Femur (tissue), 1 donor: ENCODE data around the gene AQP9.
A peak's percentile ranks its signal among the peaks of the same experiment; 100 is the strongest.
"Not testable (repeated sequence)": the region's sequence is repeated elsewhere in the genome, so short reads cannot be mapped to it uniquely, and the experiment has no call there.

Experiments used
- DNase-seq: peaks from one replicate; pipeline ENCODE4 v3.0.0-alpha.2; 2017

Gene AQP9

GRCh38 chr15:58138106-58138505, at the start of gene AQP9:
TSS of gene AQP9 (plus strand) at chr15:58138381. CDS start at chr15:58138566, 185 bp downstream.
- no peak for DNase-seq

GRCh38 chr15:58095415-58095814, 42.8 kb upstream of the AQP9 start:
- DNase-seq = no peak

DNA sequence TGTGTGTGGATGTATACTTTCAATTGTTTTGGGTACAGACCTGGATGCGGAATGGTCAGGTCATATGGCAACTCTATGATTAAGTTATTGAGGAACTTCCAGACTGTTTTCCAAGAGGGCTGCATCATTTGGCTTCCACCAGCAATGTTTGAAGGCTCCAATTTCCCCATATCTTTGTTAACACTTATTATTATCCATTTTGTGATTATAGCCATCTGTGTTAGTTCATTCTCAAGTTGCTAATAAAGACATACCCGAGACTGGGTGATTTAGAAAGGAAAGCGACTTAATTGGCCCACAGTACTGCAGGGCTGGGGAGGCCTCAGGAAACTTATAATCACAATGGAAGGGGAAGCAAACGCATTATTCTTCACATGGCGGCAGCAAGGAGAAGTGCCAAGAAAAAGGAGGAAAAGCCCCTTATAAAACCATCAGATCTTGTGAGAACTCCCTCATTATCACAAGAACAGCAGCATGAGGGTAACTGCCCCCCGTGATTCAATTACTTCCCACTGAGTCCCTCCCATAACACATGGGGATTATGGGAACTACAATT, 41.6 kb upstream of the AQP9 start:
- no peak for DNase-seq

- no peak for DNase-seq
These were observed 34.7 kb upstream of the AQP9 start for GRCh38 chr15:58103482-58103881.

- DNase-seq = no peak
These were observed 30.1 kb upstream of the AQP9 start for GRCh38 chr15:58108117-58108516.

DNA sequence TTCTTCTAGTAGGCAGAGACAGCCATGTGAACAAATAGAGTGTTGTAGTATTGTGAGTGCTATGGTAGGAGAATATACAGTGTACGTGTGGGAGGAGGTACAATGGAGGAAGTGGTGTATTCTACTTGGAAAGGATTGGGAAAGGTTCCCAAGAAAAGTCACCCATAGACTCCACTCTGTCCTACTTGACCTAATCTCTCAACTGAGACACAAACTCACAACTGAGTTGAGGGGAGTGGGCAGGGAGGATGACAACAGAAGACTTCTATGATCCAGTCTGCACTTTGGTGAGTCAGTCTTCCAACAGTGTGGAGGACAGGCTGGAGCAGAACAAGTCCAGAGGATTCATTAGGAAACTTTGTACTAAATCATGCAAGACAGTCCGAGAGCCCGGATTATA, 28.8 kb upstream of the AQP9 start:
- DNase-seq = no peak

- no peak for DNase-seq
These were observed 27.0 kb upstream of the AQP9 start for GRCh38 chr15:58110999-58111717.

DNA sequence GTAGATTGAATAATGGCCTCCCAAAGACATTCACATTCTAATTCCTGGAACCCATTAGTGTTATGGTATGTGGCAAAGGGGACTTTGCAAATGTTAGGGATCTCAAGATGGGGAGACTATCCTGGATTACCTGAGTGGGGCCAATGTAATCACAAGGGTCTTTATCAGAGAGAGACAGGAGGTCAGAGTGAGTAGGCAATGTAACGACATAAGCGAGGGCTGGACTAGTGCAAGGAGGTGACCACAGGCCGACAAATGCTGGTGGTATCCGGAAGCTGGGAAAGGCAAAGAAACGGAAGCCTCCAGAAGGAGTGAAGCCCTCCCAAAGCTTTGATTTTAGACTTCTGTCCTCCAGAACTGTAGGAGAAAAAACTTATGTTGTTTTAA, 26.5 kb upstream of the AQP9 start:
- no peak for DNase-seq

- DNase-seq = not testable (repeated sequence)
These were observed 24.8 kb upstream of the AQP9 start for GRCh38 chr15:58113358-58113757.

GRCh38 chr15:58114388-58114787, 23.8 kb upstream of the AQP9 start:
- no peak for DNase-seq

DNA sequence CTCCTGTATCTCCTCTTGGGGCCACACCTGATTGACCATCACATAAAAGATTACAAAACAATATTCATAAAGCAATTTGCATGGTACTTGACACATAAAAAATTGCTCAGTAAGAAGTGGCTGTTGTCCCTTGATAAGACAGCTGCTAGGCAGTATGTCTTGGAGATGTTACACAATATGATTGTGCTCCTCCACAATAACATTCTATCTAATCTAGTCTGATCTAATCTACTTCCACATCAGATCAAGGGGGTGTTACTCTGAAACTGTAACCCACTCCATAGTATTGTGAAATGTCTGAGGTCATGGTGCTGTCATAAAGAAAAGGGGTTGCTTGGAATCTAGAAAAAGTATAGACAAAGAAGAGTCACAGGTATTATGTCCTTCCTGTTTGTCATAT, 23.4 kb upstream of the AQP9 start:
- no peak for DNase-seq

GRCh38 chr15:58115692-58116091, 22.5 kb upstream of the AQP9 start:
- no peak for DNase-seq

DNA sequence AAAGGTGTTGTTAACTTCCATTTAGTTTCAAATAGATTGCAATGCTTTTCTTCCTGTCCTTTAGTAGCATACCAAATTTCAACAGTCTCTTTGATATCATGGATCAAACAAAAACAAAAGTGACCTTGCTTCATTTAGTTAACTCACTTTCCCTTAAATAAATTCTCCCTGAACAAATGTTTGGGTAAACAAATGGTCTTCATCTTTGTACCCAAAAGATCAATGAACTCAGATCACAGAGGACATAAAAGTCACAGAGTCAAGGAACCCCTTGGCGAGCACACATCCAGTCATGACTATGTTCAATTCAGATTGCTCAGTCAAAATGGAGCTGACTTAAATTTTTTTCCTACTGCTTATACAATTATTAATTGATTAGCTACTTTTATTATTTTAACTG, 20.6 kb upstream of the AQP9 start:
- DNase-seq = no peak

DNA sequence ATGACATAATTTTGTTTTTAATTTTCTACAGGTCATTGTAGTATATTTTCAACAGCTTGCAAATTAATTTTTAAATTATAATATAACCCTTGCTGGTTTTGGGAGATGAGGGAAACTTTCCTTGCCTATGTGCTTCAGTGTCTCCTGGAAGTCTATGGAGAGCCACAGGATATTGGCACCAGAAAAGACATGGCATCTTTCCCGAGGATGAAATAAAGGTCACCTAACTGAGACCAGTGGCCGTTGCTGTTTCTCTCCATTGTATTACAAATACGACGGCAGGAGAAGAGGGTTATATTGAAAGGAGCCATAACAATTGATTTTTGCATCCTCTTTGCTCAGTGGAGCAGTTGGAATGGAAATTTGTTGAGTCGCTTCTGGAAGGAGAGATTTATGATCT, 19.9 kb upstream of the AQP9 start:
- no peak for DNase-seq

GRCh38 chr15:58119016-58119415, 19.2 kb upstream of the AQP9 start:
- no peak for DNase-seq

DNA sequence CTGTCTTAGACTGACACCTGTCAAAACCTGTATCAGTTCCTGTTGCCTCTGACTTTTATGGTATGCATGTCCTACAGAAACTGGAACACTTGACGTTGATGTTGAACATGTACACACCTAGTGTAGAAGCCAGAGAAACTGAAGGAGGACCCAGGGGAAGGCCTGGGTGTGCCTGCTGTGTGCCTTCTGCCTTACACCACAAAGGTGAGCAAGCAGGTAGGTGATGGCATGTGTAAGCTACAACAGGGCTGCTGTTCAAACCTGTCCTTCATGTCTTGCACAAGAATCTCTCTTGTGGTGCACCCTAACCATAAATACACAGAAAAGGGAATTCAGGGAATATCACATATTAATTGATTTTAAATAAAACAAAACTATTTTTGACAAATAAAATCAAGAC, 13.6 kb upstream of the AQP9 start:
- no peak for DNase-seq

DNA sequence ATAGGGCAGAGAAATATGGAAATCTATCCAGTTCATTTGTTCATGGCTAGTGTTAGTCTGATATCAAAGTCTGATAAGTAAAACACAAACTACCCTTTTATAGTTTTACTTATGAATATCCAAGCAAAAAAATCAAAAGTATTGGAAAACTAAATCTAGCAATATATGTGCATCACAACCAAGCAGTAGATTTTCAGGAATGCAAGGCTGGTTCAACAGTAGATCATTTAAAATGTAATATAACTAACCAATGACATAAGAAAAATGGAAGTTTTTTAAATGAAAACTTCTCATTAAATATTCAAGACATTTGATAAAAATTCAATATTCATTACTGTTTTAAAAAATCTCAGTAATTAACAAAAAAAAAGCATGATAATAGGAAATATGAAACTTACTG, 12.8 kb upstream of the AQP9 start:
- DNase-seq = no peak

GRCh38 chr15:58134886-58135285, 3.3 kb upstream of the AQP9 start:
- DNase-seq = no peak

DNA sequence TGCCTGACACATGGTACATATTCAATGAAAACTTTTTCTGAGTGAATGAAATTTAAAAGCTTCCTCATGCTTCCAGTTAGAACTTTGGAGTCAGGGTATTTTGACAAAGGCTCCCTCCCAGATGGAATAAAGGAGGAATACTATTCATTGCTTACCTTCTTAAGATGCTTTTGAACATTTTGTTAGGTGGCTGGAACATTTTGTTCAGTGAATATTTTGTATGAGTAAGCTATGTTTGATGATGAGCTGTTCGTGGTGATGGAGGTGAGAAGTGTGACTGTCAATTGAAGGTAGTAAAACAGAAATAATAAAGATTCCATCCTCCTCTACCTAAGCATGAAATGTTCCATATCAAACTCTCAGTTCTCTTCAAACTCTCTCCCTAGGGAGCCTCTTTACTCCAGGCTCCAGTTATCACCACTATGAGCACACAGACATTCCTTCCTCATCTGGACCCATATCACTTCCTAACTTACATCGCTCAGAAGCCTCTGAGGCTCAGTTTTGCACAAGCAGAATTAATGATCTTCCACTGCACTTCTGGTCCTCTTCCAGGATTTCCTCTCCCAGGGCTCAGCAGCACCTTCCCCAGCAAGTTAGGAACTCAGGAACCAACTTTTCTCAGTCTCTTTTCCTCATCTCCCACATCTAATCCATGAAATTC, 2.5 kb upstream of the AQP9 start:
- DNase-seq = no peak

DNA sequence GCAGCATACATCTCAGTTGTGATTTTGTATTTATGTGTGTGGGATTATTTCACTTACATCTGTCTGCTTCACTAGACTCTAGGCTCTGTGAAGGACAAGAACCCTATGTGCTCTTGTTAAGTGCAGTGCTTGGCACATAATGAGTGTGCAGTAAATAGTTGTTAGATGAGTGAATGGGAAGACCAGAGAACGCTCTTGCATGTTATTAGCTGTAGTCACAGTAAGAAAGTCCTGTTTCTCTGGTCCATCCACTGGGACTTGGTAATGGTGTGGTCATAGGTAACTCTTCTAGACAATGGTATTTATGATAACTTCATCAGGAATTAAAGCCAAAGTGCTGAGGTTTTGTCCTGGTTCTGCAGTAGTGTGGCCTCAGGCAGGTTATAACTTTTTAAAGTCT, 1.4 kb upstream of the AQP9 start:
- DNase-seq = no peak

- DNase-seq = no peak
These were observed 495 bp upstream of the AQP9 start for GRCh38 chr15:58137686-58138085.

GRCh38 chr15:58139276-58139988, 1.3 kb downstream of the AQP9 start:
- DNase-seq = peak; percentile 48

DNA sequence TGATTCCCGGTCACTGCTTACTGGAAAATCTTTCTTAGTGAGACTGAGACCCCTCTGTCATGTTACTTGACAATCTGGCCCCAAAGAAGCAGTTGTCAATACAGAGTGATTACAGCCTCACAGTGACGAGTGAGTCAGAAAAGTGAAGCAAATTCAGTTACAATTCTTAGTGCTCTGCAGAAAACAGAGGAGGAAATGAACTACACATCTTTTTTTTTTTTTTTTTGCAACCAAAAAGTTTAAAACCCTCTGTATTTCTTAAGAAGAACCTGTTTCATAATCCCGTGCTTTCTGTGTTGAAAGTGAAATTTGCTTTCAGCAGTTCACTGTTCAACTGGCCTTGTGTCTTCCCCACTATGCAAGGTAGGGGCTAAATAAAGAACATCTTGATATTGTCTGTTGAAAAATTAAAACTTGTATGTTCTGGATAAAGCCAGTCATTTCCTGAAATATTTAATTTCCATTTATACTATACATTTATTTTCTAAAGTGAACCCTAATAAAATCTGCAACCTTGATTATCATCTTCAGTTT, 1.9 kb downstream of the AQP9 start:
- DNase-seq = no peak

GRCh38 chr15:58141894-58142293, 3.7 kb downstream of the AQP9 start:
- DNase-seq = no peak
